COLO829 (cell line): Measurements from ENCODE around the gene RNF150.
"Not testable (repeated sequence)": the region's sequence is repeated elsewhere in the genome, so short reads cannot be mapped to it uniquely, and the experiment has no call there.

Experiments used
- DNase-seq: peaks from one replicate; pipeline ENCODE4 v3.0.0; 2012; ENCODE audit warnings: low spot score

The RNF150 gene

GRCh38 chr4:141075553-141075952 lies 57.7 kb downstream of the RNF150 start:
- DNase-seq, result no peak

DNA sequence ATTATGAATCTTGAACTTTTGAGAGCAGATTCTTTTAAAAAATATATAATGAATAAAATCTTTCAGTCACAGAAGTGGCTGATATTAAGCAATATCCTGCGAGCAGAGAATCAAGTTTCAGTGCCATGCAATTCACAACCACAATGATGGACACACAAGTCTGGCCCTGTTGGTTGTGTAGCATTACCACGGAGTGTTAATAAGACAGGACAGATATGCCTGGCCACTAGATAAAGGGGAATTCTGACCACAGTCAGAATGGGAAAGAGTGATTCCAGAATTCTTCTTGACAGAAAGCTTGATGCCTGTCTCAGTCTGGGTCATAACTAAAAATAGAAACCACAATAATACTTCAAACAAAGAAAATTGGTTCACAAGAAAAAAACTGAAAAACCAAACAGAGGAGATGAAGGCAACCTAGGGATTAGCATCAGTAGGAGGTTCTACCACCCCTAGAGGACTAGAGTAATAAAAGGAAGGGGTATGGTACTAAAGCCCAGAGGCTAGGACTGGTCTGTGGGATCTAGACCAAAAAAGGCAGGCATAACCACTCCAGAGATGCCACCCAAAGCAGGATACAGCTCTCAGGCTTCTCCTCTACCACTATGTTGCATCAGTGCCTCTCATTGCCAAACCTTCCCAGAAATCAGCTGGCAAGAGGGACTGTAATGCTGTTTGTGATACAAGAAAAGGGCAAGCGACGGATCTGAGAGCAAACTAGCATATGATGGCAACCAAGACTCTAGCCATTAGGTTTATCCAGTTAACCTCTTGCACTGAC lies 59.0 kb downstream of the RNF150 start:
- DNase-seq, result no peak

DNA sequence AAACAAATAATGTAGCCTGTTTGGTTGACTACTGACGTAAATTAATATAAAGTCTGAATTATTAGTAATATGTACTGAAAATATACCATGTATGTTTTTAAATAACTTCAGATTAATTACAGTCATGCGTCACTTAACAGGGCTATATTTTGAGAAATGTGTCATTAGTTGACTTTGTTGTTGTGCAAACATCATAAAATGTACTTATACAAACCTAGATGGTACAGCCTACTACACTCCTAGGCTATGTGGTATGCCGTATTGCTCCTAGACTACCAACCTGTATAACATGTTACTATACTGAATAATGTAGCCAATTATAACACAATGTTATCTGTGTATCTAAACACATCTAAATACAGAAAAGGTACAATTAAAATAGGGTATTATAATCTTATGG lies 66.6 kb downstream of the RNF150 start:
- no peak for DNase-seq

- DNase-seq, result no peak
Measured at GRCh38 chr4:141065872-141066271, 67.4 kb downstream of the RNF150 start.

DNA sequence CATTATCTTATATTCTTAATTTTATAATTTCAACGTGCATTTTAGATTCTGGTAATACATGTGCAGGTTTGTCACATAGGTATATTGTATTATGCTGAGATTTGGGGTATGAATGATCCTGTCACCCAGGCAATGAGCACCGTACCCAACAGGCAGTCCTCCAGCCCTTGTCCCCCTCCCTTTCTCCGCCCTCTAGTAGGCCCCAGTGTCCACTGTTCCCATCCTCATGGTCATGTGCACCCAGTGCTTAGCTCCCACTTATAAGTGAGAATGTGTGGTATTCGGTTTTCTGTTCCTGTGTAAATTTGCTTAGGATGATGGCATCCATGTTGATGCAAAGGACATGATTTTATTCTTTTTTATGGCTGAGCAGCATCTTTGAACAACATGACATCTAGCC lies 70.6 kb downstream of the RNF150 start:
- no peak for DNase-seq

DNA sequence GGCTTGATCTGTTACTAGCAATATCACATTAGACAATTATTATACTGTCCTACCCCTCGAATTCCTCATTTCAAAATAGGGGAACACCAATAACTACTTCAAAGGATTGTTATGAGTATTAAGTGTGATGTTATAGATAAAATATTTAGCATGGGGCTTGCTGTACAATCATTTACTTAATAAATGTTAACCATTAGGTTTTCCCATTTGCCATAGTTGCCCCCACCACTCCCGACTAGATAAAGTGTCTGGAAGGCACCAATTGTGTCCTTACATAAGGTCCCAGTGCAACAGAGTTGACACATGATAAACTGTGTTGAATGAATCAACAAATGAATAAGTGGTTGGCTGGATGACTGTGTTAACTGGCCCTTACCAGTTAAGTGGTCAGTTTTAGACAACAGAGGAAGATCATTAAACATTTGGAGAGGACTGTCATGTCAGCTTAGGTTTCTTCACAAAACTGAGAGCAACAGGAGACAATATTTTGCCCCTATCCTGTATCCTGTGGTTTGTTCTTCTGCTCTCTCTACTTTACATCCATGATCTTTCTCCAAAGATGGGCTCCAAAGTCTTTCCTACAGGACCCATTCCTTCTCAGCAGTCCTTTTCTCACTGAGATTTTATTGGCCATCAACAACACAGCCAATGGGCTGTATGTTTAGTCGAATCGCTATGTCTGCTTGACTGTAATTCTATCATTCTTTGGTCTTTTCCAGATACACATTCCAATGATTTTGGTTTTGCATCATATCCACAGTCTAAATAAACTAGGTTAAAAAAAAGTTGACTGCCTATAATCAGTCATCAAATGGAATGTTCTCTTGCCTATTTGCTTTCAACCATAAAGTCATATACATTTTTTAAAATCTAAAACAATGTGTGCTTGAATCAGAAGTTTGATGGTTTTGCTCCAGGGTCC lies 74.4 kb downstream of the RNF150 start:
- DNase-seq, result no peak

DNA sequence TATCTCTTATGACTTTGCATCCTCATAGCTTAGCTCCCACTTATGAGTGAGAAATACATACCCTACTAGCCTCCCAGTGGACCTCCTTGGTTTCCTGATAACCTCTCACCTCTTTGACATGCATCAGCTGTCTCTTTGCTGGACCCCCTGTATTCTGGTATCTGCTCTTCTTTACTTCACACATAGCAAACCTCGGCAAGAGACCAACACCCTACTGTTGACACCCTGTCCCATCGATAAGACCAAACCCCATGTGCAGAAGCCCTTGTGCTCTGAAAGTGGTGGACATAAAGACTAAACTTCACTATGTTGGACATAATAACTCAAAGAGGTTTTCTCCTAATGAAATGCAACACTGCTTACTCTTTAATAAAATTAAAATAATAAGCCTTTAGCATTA lies 75.7 kb downstream of the RNF150 start:
- DNase-seq, result no peak

DNA sequence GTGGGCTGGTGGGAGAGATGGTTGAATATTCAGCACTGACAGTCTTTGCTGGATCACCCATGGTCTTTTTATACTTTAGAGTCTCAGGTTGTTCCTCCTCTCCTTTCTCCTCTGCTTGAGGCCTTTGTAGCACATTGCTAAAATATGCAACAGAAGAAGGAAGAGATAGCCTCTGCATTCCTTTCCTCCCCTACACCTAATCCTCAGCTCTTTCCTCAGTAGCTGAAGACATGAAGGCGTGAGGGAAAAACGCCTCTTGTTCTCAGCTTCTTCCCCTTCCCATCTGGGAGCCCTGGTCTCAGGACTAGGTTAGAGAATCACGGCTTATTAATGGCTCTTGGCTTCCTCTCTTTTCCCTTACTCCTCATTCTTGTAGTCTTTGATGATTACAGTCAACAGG lies 76.8 kb downstream of the RNF150 start:
- DNase-seq, result no peak

DNA sequence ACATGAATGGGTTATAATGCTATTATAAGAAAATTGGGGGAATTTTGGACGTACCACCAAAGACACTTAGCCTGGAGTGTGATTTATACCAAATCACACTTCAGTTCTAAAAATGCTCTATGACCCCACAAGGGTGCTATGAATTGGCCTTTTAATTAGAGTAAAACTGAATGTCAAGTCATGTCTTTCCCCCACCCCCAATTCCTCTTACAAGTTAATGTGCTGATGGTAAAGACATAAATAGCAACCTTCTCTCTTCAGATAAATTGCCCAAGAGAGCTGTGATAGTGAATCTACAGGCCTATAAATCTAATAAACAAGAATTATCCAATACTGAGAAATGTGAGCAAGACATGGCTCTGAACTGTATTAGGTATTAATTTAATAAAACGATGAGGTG lies 78.8 kb downstream of the RNF150 start:
- no peak for DNase-seq

- DNase-seq, result not testable (repeated sequence)
Measured at GRCh38 chr4:141050999-141051398, 82.3 kb downstream of the RNF150 start.

GRCh38 chr4:141047228-141047884 lies 85.9 kb downstream of the RNF150 start:
- DNase-seq, result no peak

GRCh38 chr4:141046255-141046654 lies 87.0 kb downstream of the RNF150 start:
- peak; percentile 67 for DNase-seq

DNA sequence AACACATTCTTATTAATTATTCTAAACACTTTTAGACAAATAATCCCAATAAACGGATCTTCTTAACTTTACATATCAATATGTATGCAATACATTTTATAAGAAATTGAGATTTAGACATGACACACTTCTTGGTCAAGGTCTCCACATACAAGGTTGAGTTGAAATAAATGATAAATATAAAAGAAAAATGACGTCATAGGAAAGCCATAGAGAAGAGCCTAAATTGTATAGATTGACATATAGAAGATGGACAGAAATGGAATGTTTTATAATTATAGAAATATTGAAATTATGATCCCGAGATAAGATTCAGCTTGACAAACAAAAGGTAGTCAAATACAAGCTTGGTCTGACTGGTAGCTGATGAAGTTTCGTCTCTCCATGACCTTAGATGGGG lies 87.4 kb downstream of the RNF150 start:
- DNase-seq, result no peak

GRCh38 chr4:141041021-141041476 lies 92.2 kb downstream of the RNF150 start:
- no peak for DNase-seq

DNA sequence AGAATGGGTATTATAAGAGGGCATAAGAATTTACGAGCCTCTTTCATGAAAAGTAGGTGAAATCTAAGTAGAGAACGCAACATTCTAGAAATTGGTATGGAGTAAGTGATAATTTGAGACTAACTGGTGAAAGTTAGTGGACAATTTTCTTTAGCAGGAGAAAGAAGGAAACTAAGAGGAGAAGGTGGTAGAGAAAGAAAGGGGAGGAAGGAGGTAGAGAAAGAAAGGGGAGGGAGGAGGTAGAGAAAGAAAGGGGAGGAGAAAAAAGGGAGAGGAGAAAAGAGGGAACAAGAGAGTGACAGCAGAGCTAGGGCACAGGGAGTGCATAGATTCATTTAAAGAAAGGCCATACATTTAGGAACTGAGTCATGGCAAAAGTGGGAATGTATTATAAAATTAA lies 94.1 kb downstream of the RNF150 start:
- DNase-seq, result no peak

- DNase-seq, result no peak
Measured at GRCh38 chr4:141038428-141038827, 94.8 kb downstream of the RNF150 start.

DNA sequence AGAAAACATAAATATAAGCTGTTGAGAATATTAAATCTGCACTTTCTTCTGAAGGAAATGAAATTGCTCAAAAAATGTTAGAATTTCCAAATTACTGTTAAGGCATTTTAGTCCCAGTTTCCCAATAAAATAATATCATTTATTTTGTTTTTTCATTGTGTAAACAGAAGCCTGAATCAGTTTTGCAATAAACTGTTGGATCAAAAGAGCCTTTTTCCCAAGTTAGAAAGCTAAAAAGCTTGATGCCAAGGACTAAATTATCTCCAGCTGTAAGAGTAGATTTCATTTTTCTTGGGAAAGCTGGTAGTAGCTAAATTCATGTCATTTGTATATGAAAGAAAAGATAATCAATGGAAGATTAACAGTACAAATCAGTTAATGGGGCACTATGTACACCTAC lies 95.8 kb downstream of the RNF150 start:
- DNase-seq, result no peak

DNA sequence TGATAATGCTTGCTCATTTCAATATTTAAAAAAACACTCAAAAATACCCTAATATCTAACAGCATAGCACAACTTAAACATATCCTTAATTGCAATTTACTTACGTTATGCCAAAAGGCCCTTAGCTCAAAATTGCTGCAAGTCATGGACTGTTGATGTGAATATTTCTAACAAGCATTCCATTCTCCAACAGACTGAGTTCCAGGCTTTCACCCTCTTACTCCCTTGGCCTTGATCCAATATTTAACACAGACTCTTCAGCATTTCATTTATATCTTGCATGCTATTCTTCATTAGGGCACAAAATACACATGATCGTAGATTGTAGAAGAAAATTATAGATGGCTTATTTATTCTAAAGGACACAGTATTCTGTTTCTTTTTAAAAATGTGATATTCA lies 96.5 kb downstream of the RNF150 start:
- DNase-seq, result peak; percentile 22

DNA sequence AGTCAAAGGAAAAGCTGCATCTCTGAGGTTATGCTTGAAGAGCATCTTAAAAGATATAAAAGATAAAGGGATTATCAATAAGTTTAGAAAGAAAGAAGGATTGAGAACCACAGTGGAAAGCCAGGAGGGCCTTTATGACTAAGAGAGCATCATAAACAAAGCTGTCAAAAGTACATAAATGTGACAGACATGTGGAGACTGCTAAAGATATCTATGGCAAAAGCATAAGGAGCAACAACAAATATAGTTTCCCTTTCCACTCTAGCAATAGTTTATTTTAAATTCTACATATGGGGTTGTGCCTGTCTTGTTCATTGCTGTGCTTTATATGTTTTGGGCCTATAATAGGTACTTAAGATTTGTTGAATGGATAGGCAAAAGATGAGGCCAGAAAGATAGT lies 97.3 kb downstream of the RNF150 start:
- no peak for DNase-seq

DNA sequence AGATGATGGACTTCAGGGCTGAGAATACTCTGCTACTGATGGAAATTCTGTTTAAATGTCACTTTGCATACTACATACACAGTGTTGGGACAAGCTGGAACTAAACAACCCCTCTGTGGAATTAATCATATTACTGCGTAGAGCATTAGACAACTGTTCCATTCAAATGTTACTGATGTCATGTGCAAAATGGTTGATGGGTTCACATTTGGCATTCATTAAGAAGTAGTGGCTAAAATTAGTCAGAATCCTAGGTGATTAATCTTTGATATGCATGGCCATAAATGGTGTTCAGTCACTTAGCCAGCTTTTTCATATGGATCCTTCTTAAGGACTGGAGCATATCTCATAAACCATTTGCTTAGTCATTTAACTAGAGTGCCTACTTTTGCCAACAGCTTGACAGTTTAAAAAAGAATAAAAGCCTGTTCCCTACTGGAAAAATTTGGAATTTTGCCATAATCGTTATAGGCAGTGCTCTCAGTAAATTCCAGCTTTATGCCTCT lies 105.2 kb downstream of the RNF150 start:
- peak; percentile 92 for DNase-seq

- DNase-seq, result no peak
Measured at GRCh38 chr4:141027421-141027820, 105.8 kb downstream of the RNF150 start.

DNA sequence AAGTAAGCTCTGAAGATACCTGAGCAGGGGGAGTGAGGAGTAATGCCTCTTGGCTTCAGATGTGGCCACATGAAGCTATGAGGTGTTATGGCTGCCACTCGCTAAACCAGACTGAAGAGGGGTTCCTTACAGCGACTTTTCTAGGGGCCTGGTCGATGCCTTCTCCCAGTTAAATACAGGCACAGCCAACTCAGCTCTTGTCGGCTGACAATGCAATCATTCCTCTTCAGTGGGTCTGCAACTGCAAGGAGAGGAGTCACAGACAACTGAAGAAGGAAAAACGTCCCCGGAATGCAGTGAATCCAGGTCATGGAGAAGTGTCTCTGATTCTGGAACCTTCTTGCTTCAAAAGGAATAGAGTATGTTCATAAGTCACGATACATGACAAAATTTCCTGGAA lies 106.4 kb downstream of the RNF150 start:
- DNase-seq, result no peak
